Neural cell (in vitro differentiated cells): ENCODE data around the gene ST8SIA6. TPM values are rescaled to one million over a fixed set of nuclear protein-coding genes. Genes with fewer than 3 reads are reported as not detected.

Experiments used
- H2AFZ ChIP-seq: fragments of 200-600, 300-800 bp; sonication (generic), shearing (Covaris generic); 2 replicates; pipeline ENCODE4 v1.6.0; 2014; ENCODE audit warnings: low read depth, mild to moderate bottlenecking, antibody characterized with exemption, low read length, moderate library complexity
- H3F3A ChIP-seq: fragments of 200-600 bp; shearing (Covaris generic); 2 replicates; pipeline ENCODE4 v1.6.1; 2016; ENCODE audit warnings: mild to moderate bottlenecking, moderate library complexity, mixed read lengths, antibody characterized with exemption, low read length; ENCODE audit not compliant: insufficient read depth, poor library complexity, severe bottlenecking
- H3K27ac ChIP-seq: fragments of 200-600, 300-800 bp; sonication (generic), shearing (Covaris generic); 2 replicates; pipeline ENCODE4 v1.5.1; 2014; ENCODE audit warnings: mild to moderate bottlenecking, low read length, moderate library complexity
- H3K27me3 ChIP-seq: fragments of 300-800, 200-600 bp; sonication (generic), shearing (Covaris generic); 2 replicates; pipeline ENCODE4 v1.6.0; 2014; ENCODE audit warnings: mild to moderate bottlenecking, low read depth, low read length, moderate library complexity; ENCODE audit not compliant: insufficient read depth
- H3K36me3 ChIP-seq: fragments of 300-800, 200-600 bp; sonication (generic), shearing (Covaris generic); 2 replicates; pipeline ENCODE4 v1.5.1; 2014; ENCODE audit warnings: mild to moderate bottlenecking, antibody characterized with exemption, low read length, moderate library complexity; ENCODE audit not compliant: insufficient read depth
- H3K4me2 ChIP-seq: fragments of 300-800, 200-600 bp; sonication (generic), shearing (Covaris generic); 2 replicates; pipeline ENCODE4 v1.6.0; 2014; ENCODE audit warnings: mild to moderate bottlenecking, low read length
- H3K4me3 ChIP-seq: fragments of 300-800, 200-600 bp; sonication (generic), shearing (Covaris generic); 2 replicates; pipeline ENCODE4 v1.5.1; 2014; ENCODE audit warnings: mild to moderate bottlenecking, low read length, moderate library complexity
- H3K79me2 ChIP-seq: fragments of 200-600 bp; shearing (Covaris generic); replicated peaks from 2 replicates; pipeline ENCODE4 v1.6.0; 2014; ENCODE audit warnings: mild to moderate bottlenecking, low read length, moderate library complexity; ENCODE audit not compliant: insufficient read depth
- H3K9ac ChIP-seq: fragments of 300-800, 200-600 bp; sonication (generic), shearing (Covaris generic); 2 replicates; pipeline ENCODE4 v1.6.1; 2016; ENCODE audit warnings: mild to moderate bottlenecking, low read length, mixed read lengths
- H3K9me2 ChIP-seq: fragments of 200-600 bp; shearing (Covaris generic); 2 replicates; pipeline ENCODE4 v1.6.1; 2016; ENCODE audit warnings: mild to moderate bottlenecking, low read length, mixed read lengths; ENCODE audit not compliant: insufficient read depth
- H3K9me3 ChIP-seq: fragments of 200-600, 300-800 bp; sonication (generic), shearing (Covaris generic); 2 replicates; pipeline ENCODE4 v1.6.1; 2016; ENCODE audit warnings: mild to moderate bottlenecking, mixed run types, low read length, moderate library complexity, mixed read lengths
- H4K20me1 ChIP-seq: fragments of 200-600 bp; shearing (Covaris generic); 2 replicates; pipeline ENCODE4 v1.6.1; 2016; ENCODE audit warnings: mild to moderate bottlenecking, mixed run types; ENCODE audit not compliant: insufficient read depth
- EP300 ChIP-seq: fragments of 450-650 bp; conservative IDR thresholded peaks from 2 replicates; pipeline ENCODE4 v1.6.1; 2014; ENCODE audit warnings: antibody characterized with exemption, mild to moderate bottlenecking, moderate library complexity; ENCODE audit not compliant: poor library complexity, severe bottlenecking
- MXI1 ChIP-seq: fragments of 450-650 bp; conservative IDR thresholded peaks from 2 replicates; pipeline ENCODE4 v1.6.1; 2014; ENCODE audit warnings: antibody characterized with exemption, mild to moderate bottlenecking; ENCODE audit not compliant: poor library complexity, severe bottlenecking
- RAD21 ChIP-seq: fragments of 450-650 bp; conservative IDR thresholded peaks from 2 replicates; pipeline ENCODE4 v1.6.1; 2014; ENCODE audit warnings: antibody characterized with exemption, mild to moderate bottlenecking, moderate library complexity
- REST ChIP-seq: IDR thresholded peaks from 2 replicates; pipeline ENCODE4 v1.6.1; 2012; ENCODE audit warnings: borderline replicate concordance
- SMC3 ChIP-seq: fragments of 450-650 bp; conservative IDR thresholded peaks from 2 replicates; pipeline ENCODE4 v1.6.1; 2014; ENCODE audit warnings: antibody characterized with exemption, mild to moderate bottlenecking, moderate library complexity; ENCODE audit not compliant: poor library complexity
- TAF1 ChIP-seq: IDR thresholded peaks from 2 replicates; pipeline ENCODE4 v1.6.1; 2012; ENCODE audit warnings: low read depth
- polyA plus RNA-seq: library from polyadenylated mRNA; depleted of rRNA; stranded (reverse); fragments of >200 nt; gene quantifications from 2 replicates; pipeline ENCODE4 v1.2.3, GENCODE V29; 2014
- small RNA-seq, 3 experiments: library from RNA; depleted of rRNA; stranded (forward); fragments of <200 nt; gene quantifications; one replicate each; pipeline ENCODE3, GENCODE V24; 2012
- TF ChIP-seq, protein P1 (sequence below): fragments of 450-650 bp; IDR thresholded peaks from 2 replicates; pipeline ENCODE4 v1.5.1; 2014; ENCODE audit warnings: antibody characterized with exemption, mild to moderate bottlenecking, moderate library complexity; ENCODE audit not compliant: poor library complexity, severe bottlenecking

The ST8SIA6 gene
- polyA plus RNA-seq, 1 donor from 2014 or later = 0.41 TPM

- Histone ChIP-seq H3K4me2 (no peak overlapping the region), H3K9me2 (no peaks in the 10 kb centered on the region), H3K27ac (no peak overlapping the region), H3K79me2 (no peaks in the 10 kb centered on the region), H3K9ac (no peak overlapping the region), H3F3A (no peaks in the 10 kb centered on the region), H4K20me1 (no peaks in the 10 kb centered on the region), H2AFZ (no peak overlapping the region), H3K36me3 (no peaks in the 10 kb centered on the region), H3K9me3 (no peaks in the 10 kb centered on the region), H3K4me3 (no peak overlapping the region), H3K27me3 (no peaks in the 10 kb centered on the region)
- TF ChIP-seq EP300 = no peak
- TF ChIP-seq SMC3 = no peak
- TF ChIP-seq, protein P1, sequence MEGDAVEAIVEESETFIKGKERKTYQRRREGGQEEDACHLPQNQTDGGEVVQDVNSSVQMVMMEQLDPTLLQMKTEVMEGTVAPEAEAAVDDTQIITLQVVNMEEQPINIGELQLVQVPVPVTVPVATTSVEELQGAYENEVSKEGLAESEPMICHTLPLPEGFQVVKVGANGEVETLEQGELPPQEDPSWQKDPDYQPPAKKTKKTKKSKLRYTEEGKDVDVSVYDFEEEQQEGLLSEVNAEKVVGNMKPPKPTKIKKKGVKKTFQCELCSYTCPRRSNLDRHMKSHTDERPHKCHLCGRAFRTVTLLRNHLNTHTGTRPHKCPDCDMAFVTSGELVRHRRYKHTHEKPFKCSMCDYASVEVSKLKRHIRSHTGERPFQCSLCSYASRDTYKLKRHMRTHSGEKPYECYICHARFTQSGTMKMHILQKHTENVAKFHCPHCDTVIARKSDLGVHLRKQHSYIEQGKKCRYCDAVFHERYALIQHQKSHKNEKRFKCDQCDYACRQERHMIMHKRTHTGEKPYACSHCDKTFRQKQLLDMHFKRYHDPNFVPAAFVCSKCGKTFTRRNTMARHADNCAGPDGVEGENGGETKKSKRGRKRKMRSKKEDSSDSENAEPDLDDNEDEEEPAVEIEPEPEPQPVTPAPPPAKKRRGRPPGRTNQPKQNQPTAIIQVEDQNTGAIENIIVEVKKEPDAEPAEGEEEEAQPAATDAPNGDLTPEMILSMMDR = no peak
- TF ChIP-seq TAF1 = no peak
- TF ChIP-seq RAD21 = no peak
- TF ChIP-seq REST = no peak
- TF ChIP-seq MXI1 = no peak
These were observed 181.7 kb downstream of the ST8SIA6 start for GRCh38 chr10:17272648-17273047.

Small RNAs within 50 kb of the gene (small RNA-seq; reads per million reads assigned to genes)
- gene RF00019 = 0 to 1.2 (median 0) reads per million in 3 experiments

Other genes starting within 250 kb of the ST8SIA6 start
- gene VIM, start 226.4 kb downstream of the ST8SIA6 start, polyA plus RNA-seq = 152 and 170 TPM in 2 replicates
- gene HACD1, start 162.8 kb upstream of the ST8SIA6 start, polyA plus RNA-seq = 23.0 and 33.6 TPM in 2 replicates
- gene STAM, start 189.6 kb upstream of the ST8SIA6 start, polyA plus RNA-seq = 32.4 and 33.0 TPM in 2 replicates